Measurements from ENCODE around the gene VPS16.
"Not testable (repeated sequence)": the region's sequence is repeated elsewhere in the genome, so short reads cannot be mapped to it uniquely, and the experiment has no call there.

The VPS16 gene

DNA sequence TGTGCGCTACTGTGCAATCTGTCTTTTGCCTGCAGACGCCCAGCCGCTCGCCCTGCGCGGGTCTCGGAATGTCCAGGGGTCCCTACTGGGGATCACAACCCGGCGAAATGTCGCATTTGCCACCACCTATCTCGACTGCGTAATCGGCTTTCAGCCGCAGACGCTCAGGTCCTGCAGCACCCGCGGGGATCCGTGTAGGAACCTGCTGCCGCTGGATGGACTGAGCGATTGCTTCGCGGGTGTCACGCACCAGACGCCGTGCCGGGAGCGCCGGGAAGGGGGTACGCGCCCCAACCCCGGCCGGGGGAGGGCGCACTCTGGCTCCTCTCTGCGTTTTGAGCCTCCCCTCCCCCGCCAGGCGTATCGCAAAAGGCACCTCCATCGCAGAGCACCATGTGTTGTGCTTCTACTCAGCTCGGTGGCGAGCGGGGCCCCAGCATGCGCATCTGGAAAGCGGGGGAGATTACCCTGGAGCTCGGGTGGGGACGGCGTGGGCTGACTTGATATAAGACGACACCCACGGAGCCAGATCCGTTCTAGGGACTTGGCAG, 32.0 kb downstream of the VPS16 start:
- peak; percentile 74 to 83 for DNase-seq

DNA sequence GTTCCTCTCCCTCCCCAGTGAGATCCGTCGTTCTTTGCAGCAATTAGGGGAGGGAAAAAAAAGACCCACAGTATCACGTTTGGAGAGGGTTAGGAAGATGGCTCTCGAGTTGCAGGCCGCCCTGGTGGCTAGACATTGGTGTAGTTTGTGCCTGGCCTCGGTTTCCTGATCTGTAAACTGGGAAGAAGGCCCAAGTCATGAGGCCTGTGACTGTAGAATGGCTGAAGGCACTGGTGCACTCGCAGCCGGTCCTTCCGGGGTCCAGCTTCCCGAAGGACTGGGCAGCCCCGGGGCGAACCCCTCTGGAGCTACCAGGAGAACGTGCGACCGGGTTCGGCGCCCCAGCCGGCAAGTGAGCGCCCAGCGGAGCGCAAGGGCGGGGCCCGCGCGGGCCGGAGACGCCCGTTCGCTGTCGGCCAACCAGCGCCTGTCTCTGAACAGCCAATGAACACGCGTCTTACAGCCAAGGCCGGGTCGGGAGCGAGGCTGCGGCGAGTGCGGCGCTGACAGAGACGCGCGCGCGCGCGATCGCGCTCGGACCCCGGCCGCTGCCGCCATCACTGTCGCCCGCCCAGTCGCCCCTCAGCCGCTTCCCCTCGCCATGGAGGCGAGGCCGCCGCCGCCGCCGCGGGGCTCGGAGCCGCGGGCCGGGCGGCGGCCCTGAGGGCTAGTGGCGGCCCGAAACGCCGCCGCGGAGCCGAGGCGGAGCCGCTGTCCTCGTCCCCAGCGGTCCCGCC, 32.6 kb downstream of the VPS16 start, which contains the start of gene PTPRA:
Gene PTPRA (plus strand): TSS at position 472 of the 737 bp plus-strand sequence. CDS start 90,797 bp downstream, outside the sequence.
- peak; percentile 89 for DNase-seq

DNA sequence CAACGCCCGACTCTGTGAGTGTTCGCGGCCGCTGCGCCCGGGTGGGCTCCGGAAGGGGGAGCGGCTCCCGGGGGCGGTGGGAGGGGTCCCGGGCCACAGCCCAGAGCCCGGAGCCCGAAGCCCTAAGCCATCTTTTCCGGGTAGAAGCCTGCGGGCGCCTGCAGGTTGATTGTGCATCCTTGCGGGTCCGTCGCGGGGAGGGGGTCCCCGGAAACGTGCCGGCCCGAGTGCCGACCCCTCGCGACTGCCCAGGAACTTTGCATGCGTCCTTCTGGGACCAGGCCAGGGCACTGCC, 33.1 kb downstream of the VPS16 start:
- DNase-seq: peak; percentile 51 to 52

DNA sequence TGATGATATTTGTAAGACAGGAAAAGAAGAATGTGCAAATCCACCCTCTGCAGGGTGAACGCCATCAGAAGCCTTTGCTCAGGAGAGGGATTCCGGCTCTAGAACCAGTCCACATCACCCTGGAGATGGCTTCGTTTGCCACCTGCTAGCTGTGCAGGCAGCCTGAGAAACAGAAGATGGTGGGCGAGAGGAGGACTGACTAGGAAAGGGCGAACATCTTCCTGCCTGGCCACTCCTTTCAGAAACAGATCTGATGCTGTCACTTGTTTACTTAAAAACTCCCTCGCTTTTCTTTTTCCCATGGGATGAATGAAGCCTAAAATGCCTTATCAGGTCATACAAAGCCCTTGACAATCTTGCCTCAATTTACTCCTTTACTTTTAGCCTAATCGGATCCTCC, 33.9 kb downstream of the VPS16 start:
- DNase-seq: no peak

DNA sequence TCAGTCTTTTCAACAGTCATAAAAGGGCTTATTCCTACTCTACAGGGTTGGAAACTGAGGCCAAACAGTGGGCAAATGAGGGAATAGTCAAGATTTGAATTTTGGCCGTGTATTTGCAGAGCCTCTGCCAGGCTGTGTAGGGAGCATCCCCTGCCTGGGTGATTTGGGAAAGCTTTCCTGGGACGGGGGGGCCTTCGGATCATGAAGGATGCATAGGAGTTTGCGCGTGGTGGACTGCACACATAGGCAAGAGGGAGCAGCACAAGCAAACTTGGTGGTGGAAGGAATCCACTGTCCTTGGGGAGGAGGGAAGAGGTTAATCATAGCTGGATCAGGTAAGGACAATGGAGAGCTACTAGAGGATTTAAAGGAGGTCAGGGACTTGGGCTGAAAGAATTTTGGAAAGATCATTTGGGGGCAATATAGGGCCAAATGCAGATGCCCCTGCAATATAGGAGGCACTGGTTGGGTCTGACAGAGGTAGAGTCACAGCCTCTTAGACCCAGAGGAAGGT, 35.2 kb downstream of the VPS16 start:
- DNase-seq: no peak

DNA sequence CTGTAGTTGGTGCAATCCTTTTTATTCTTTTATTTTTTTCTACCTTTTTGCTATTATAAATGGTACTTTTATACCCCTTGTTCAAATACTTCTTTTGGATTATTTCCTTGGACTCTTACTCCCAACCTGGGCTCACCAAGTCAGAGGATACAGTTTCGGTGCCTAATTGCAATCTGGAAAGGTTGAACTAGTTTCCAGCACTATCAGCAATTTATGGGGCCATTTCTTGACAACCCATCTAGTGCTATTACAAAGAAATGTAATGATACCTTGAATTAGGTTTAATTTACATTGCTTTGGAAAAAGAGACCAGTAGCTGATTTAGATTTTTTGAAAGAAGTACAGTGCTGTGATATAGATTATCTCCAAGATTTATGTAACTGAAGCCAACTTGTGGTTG, 38.0 kb downstream of the VPS16 start:
- DNase-seq: no peak

DNA sequence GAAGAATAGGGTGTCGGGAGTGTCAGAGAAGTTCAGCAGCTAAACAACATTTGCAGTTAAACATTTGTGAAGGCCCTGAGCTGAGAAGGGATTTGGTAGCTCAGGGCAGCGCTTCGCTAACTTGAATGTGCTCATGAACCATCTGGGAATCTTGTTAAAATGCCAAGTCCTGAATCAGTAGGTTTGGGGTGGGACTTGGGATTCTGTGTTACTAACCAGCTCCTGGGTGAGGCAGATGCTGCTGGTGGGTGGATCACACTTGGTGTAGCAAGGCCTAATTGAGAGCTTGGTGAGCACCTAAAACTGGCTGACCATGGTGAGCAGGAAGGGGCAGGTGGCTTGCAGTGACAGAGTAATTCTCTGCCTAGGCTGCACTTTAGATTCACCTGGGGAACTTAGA, 38.6 kb downstream of the VPS16 start:
- DNase-seq: no peak

DNA sequence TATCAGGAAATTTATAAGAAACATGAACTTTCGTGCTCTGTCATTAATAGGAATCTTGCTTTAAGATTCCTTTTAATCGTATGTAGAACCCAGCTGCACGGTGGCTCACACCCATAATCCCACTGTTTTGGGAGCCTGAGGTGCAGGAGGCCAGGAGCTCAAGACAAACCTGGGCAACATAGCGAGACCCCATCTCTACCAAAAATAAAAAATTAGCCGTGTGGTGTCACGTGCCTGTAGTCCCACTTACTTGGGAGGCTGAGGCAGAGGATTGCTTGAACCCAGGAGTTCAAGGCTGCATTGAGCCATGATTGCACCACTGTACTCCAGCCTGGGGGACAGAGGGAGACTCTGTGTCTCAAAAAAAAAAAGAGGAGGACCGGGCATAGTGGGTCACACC, 40.1 kb downstream of the VPS16 start:
- no peak for DNase-seq

DNA sequence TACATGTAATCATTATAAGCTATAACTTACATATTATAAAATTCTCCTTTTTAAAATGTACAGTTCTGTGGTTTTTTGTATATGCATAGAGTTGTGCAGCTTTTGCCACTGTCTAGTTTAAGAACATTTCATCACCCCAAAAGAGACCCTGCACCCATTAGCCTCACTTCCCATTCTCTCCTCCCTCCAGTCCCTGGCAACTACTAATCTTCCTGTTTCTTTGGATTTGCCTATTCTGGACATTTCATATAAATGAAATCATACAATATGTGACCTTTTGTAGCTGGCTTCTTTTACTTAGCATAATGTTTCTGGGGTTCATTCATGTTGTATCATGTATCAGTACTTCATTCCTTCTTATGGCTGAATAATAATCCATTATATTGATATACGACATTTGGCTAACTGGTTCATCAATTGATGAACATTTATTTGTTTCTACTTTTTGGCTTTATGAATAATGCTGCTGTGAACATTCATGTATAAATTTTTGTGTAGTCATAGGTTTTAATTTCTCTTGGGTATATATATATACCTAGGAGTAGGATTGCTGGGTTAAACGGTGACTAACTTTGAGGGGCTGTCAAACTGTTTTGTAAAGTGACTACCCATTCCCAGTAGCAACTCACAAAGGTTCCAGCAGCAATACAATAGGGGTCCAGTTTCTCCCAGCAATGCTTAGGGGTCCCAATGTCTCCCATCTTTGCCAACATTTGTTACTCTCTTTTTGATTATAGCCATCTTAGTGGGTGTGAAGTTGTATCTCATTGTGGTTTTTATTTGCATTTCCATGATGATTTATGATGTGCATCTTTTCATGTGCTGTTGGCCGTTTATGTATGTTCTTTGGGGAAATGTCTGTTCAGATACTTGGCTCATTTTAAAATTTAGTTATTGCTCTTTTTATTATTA, 43.4 kb downstream of the VPS16 start:
- DNase-seq: no peak

DNA sequence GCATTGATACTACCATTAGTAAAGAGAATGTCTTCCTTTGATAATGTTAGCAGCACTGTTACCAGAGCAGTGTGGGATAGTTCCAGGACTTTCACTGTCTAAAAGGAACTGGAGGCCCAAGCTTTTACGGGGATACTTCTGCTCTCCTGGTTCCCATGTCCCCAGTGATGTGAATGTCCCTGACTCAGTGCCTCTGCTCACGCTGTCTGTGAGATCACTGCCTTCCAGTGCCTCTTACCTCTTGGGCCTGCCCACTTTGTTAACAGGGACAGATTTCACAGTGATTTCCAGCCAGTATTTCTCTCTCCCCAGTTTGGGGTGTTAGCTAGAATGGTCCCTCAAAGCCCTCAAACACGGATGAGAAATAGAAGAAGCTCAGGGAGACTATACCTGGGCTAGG, 47.2 kb downstream of the VPS16 start:
- DNase-seq: no peak

DNA sequence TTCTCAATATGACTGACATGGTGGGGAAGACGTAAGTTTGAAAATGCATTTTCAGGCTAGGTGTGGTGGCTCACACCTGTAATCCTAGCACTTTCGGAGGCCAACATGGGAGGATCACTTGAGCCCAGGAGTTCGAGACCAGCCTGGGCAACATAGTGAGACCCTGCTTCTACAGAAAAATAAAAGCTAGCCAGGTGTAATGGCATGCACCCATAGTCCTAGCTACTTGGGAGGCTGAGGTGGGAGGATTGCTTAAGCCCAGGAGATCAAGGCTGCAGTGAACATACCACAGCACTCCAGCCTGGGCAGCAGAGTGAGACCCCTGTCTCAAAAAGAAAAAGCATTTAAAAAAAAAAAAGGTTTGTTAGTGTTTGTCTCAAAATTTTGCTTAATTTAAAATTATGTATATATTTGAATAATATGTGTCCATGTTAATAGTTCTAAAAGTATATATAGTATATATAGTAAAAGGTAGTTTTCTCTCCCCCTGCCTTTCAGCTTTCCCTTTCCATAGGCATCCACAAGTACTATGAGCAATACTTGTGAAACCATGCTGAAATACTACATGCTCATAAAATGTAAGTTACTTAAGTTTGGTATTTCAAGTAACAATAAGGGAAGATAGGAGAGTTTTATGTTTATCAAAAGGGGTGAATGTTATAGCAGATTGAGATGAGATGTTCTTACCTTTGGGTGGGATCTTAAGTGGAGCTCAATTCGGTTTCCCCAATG, 47.8 kb downstream of the VPS16 start:
- DNase-seq: no peak

DNA sequence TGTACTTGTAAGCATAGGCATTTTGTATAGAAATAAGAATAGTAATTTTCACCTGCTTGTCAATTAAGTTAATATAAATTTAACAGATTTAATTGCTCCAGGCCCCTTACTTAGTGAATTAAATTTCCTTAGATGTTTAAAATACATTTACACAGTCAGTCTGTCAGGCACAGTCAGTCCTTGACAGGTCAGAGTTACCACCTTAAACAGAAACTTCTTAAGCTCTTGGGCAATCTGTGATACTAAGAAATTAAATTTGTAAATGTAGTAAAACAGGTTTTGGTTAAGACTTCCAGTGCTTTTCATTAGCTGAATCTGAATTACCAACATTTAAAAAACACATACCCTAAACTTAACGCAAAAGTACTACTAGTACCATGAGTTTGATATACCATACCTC, 48.7 kb downstream of the VPS16 start:
- DNase-seq: no peak

DNA sequence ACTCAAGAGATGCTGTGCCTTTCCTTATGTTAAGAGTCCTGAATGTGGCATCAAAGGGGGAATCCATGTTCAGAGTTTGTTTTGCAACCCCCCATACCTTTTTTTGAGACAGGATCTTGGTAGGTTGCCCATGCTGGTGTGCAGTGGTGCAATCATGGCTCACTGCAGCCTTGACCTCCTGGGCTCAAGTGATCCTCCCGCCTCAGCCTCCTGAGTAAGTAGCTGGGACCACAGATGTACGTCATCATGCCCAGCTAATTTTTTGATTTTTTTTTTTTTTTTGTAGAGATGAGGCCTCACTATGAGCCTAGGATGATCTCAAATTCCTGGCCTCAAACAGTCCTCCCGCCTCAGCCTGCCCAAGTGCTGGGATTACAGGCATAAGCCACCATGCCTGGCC, 49.3 kb downstream of the VPS16 start:
- DNase-seq: no peak

DNA sequence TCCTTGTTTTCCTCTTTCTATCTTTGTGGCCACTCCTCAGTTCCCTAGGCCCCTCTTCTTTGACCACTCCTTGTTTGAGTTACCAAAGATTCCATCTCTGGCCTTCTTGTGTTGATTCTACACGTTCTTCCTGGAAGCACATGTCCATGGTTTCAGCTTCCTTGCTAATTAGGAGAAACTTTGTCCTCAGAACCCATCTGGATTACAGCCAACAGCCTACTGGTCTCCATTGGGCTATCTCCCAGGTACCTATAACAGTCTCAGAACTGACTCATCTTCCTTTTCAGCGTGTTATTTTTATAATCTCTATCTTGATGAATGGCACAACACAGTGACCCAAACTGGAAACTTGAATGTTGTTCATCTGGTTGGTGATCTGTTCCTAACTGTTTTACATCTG, 50.2 kb downstream of the VPS16 start:
- DNase-seq: no peak

DNA sequence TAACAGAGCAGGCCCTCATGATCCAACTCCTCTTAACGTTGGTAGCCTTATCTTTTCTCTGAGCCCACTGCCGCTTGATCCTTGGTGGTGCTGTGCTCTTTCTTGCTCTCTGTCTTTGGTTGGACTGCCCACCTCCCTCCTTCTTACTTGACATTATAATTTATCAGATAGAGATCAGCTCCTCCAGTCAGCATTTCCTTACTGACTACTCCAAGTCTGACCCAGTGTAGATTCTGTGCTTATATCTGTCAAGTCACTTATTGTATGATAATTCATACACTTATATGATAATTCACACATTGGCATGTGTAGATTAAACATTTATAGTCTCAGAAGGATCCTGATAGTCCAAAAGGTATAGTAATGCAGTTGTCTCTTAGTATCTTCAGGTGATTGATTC, 50.8 kb downstream of the VPS16 start:
- DNase-seq: no peak

DNA sequence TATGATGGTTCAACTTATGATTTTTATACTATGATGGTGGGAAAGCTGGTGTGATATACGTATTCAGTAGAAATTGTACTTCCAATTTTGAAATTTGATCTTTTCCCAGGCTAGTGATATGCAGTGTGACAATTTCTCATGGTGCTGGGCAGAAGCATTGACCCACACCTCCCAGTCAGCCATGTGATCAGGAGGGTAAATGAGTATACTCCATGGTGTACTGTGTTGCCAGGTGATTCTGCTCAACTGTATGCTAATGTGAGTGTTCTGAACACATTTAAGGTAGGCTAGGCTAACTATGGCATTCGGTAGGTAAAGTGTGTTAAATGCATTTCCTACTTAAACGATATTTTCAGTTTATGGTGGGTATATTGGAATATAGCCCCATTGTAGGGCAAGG, 51.8 kb downstream of the VPS16 start:
- no peak for DNase-seq

DNA sequence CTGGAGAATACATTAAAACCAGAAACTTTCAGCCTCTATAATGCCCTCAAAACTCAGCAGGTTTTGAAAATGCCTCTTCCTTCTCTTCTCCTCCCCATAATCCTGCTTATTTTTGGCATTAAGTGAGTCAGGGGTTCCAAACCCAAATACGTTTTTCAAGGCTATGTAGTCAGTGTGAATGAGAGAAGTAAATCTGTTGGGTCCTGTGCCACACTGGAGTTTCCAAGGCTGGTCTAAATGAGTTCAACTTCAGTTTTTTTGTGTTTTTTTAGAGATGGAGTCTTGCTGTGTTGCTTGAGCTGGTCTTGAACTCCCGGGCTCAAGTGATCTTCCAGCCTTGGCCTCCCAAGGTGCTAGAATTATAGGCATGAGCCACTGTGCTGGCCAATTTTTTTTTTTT, 53.7 kb downstream of the VPS16 start:
- no peak for DNase-seq

DNA sequence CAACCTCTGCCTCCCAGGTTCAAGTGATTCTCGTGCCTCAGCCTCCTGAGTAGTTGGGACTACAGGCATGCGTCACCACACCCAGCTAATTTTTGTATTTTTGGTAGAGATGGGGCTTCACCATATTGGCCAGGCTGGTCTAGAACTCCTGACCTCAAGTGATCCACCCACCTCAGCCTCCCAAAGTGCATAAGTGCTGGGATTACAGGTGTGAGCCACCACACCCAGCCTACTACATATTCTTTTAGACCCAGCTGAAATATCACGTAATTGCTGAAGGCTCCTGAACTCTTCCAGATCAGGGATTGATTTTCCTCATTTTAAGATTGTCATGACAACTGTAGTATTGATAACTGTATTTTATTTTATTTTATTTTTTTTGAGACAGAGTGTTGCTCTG, 54.6 kb downstream of the VPS16 start:
- not testable (repeated sequence) for DNase-seq

DNA sequence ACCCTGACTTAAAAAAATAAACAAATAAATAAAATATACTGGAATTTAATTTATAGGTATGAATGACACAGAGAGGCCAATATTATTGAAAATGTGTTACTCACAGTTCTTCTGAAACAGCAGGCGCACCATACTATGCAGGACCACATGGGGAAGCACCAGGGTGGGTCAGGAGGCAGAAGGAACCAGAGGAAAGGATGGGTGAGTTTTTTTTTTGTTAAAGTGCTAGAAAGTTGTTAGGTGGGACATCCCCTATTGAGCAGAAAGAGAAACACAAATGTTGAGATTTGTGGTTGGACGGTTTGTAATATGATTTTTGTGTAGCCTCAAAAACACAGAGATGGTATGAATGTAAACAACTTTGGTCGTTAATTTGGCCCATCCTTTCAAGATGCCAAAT, 58.7 kb downstream of the VPS16 start:
- DNase-seq: no peak

DNA sequence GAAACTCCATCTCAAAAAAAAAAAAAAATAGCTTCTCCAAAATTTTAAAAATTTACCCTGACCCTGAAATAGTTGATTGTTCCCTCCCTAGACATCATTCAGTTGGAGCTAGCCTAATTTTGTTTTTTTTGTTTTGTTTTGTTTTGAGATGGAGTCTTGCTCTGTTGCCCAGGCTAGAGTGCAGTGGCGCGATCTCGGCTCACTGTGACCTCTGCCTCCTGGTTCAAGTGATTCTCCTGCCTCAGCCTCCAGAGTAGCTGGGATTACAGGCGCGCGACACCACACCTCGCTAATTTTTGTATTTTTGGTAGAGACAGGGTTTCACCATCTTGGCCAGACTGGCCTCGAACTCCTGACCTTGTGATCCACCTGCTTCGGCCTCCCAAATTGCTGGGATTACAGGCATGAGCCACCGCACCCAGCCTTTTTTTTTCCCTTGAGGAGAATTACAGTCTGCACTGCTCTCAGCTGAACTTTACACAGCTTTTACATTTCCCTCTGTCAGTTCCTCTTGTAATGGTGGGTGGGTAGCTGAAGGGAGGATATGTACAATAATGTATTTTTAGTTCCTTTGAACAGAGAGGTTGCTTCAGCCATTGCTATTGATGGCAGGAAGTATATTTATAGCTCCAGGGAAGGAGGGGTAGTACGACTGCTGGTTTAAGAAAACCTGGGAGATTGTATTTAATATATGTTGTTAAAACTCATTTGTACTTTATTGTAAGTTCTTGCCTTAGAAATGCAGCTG, 60.5 kb downstream of the VPS16 start:
- DNase-seq: no peak

DNA sequence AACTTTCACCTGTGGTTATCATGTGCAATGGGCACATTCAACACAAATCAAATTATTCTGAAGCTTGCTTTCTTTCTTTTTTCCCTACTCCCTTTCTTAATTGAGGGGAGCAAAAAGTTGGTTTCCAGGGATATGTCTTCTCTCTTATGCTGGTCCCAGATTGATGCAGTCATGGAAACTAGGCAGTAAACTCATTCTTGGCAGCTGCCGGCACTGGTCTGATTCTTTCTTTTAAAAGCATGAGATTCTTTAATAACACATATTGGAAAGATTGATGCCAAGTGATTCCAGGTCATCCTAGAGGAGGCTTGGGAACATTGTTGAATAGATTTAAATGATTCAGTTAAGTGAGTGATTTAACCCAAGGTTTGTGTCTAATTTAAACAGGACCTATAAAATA, 61.7 kb downstream of the VPS16 start:
- DNase-seq: no peak

DNA sequence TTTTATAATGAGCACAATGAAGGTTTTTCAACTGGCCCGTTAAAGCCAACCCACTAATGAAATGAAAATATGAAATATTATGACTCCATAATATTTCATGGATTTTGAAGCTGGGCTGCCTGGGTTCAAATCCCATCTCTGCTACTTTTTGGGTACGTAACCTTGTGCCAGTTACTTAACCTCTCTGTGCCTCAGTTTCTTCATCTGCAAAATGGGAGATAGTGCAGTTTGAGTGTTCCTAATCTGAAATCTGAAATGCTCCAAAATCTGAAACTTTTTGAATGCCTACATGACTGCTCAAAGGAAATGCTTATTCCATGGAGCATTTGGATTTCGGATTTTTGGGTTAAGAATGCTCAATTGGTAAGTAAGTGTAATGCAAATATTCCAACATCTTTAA, 62.3 kb downstream of the VPS16 start:
- DNase-seq: no peak
